Heart left ventricle (tissue), 13 donors: ENCODE measurements around the gene ADCY1.

Source experiments
- CTCF ChIP-seq, 12 donors: fragments of 200-600 bp; sonication (generic) in 4 of 12; IDR thresholded peaks; one replicate each; pipeline versions ENCODE4 v1.5.0 to v1.8.0; 2018 to 2022; ENCODE audit warnings: antibody characterized with exemption in 12 of 12, mild to moderate bottlenecking in 5 of 12
- POLR2A ChIP-seq, 2 donors: fragments of 450-650 bp; IDR thresholded peaks; one replicate each; pipeline ENCODE4 v1.6.1; 2017; ENCODE audit warnings: antibody characterized with exemption in 2 of 2, mild to moderate bottlenecking in 2 of 2, moderate library complexity in 2 of 2
- donor health status: ischemic (EF 13 %, LVEDD 7.1; RV severe dilation, severe dysfunction).
- donor health status: DM: no; HTN: yes; CAD: no.
- donor health status: DM: no; HTN: no; CAD: no.
- donor health status: ischemic (EF 25% LVEDD 6.9; RV normal size, moderate dysfunction).
- donor health status: ischemic (EF 25% LVEDD 5.7; RV mildly dilated, moderate dysfunction).
- donor health status: ischemic (EF 35%, LVEDD 5.7; RV mildly dilated, moderate dysfunction).
- donor health status: nonischemic (EF 11% LVEDD 7.7; RV severe dilation, severe dysfunction).
- donor health status: DM: yes; HTN: yes; CAD: no.
- donor health status: PGD.
- donor health status: ischemic (EF 29% LVEDD 5.4; RV normal size, mild dysfunction).
- donor health status: nonischemic (EF 23%, LVEDD 6.1; RV moderate dilation, normal function).

- TF ChIP-seq CTCF (IDR thresholded peaks at IDR 0.05) = peak in 7 of 12 donors; percentile 5 to 34 (median 25)
- no peak for TF ChIP-seq POLR2A (IDR thresholded peaks at IDR 0.05)
These were observed 6.1 kb downstream of the ADCY1 start for GRCh38 chr7:45580053-45580872.
